ENCODE measurements around the gene SYNGR3.
"Not testable (repeated sequence)": the region's sequence is repeated elsewhere in the genome, so short reads cannot be mapped to it uniquely, and the experiment has no call there.

The SYNGR3 gene

GRCh38 chr16:2008631-2009163 is 18.9 kb downstream of the SYNGR3 start:
- Histone ChIP-seq H3K9me3 (ENCODE audit: control insufficient read depth in 1 of 2, low read length in 2 of 2) (no peaks in the 10 kb centered on the region), H3K4me3 (ENCODE audit: low read depth in 1 of 2, low read length in 2 of 2) (peak overlapping the region; percentile 80 to 87), H3K4me1 (ENCODE audit: control insufficient read depth in 1 of 2, insufficient read depth in 2 of 2, low read length in 2 of 2) (peaks cover 26 to 62% of the 10 kb centered on the region in 2 donors), H3K27ac (ENCODE audit: low read length) (peak overlapping the region; percentile 81), H3K27me3 (ENCODE audit: low read depth, low read length) (no peaks in the 10 kb centered on the region), H3K36me3 (ENCODE audit: control insufficient read depth in 1 of 2, insufficient read depth in 2 of 2, low read length in 2 of 2) (no peaks in the 10 kb centered on the region)

- peaks cover 24 to 57% of the 10 kb centered on the region in 2 donors for H3K4me1 ChIP-seq (ENCODE audit: control insufficient read depth in 1 of 2, insufficient read depth in 2 of 2, low read length in 2 of 2)
- no peaks in the 10 kb centered on the region for H3K27me3 ChIP-seq (ENCODE audit: low read depth, low read length)
- peak overlapping the region; percentile 80 to 87 for H3K4me3 ChIP-seq (ENCODE audit: low read depth in 1 of 2, low read length in 2 of 2)
These were observed 19.5 kb downstream of the SYNGR3 start for GRCh38 chr16:2009164-2009711.

GRCh38 chr16:2009791-2010510 is 20.2 kb downstream of the SYNGR3 start, which contains the start of gene ZNF598:
Gene ZNF598, minus strand, starts transcription at chr16:2009821.
- H3K4me1 ChIP-seq (ENCODE audit: control insufficient read depth in 1 of 2, insufficient read depth in 2 of 2, low read length in 2 of 2), result peaks cover 21 to 49% of the 10 kb centered on the region in 2 donors
- H3K27ac ChIP-seq (ENCODE audit: low read length), result peak within 1 kb of the TSS; percentile 85
- H3K36me3 ChIP-seq (ENCODE audit: control insufficient read depth in 1 of 2, insufficient read depth in 2 of 2, low read length in 2 of 2), result no peaks in the 10 kb centered on the region
- peak within 1 kb of the TSS; percentile 80 to 87 for H3K4me3 ChIP-seq (ENCODE audit: low read depth in 1 of 2, low read length in 2 of 2)
- H3K9me3 ChIP-seq (ENCODE audit: control insufficient read depth in 1 of 2, low read length in 2 of 2), result no peaks in the 10 kb centered on the region
- H3K27me3 ChIP-seq (ENCODE audit: low read depth, low read length), result no peaks in the 10 kb centered on the region

More at GRCh38 chr16:2009164-2009711, 19.5 kb downstream of the SYNGR3 start:
- Histone ChIP-seq H3K9me3 (ENCODE audit: control insufficient read depth in 1 of 2, low read length in 2 of 2) (no peaks in the 10 kb centered on the region), H3K36me3 (ENCODE audit: control insufficient read depth in 1 of 2, insufficient read depth in 2 of 2, low read length in 2 of 2) (no peaks in the 10 kb centered on the region), H3K27ac (ENCODE audit: low read length) (peak overlapping the region; percentile 81)

GRCh38 chr16:2011726-2012125 is 22.0 kb downstream of the SYNGR3 start:
- not testable (repeated sequence) for H3K9me3 ChIP-seq (ENCODE audit: control insufficient read depth in 1 of 2, low read length in 2 of 2); H3K4me3 ChIP-seq (ENCODE audit: low read depth in 1 of 2, low read length in 2 of 2); H3K27me3 ChIP-seq (ENCODE audit: low read depth, low read length); H3K36me3 ChIP-seq (ENCODE audit: control insufficient read depth in 1 of 2, insufficient read depth in 2 of 2, low read length in 2 of 2); H3K27ac ChIP-seq (ENCODE audit: low read length)
- H3K4me1 ChIP-seq (ENCODE audit: control insufficient read depth in 1 of 2, insufficient read depth in 2 of 2, low read length in 2 of 2), result peaks cover 21 to 32% of the 10 kb centered on the region in 2 donors

GRCh38 chr16:2013527-2013926 is 23.8 kb downstream of the SYNGR3 start:
- H3K9me3 ChIP-seq (ENCODE audit: control insufficient read depth in 1 of 2, low read length in 2 of 2), result no peaks in the 10 kb centered on the region
- H3K27me3 ChIP-seq (ENCODE audit: low read depth, low read length), result no peaks in the 10 kb centered on the region
- no peak overlapping the region for H3K4me3 ChIP-seq (ENCODE audit: low read depth in 1 of 2, low read length in 2 of 2)
- no peak overlapping the region for H3K27ac ChIP-seq (ENCODE audit: low read length)
- H3K4me1 ChIP-seq (ENCODE audit: control insufficient read depth in 1 of 2, insufficient read depth in 2 of 2, low read length in 2 of 2), result peaks cover 8 to 14% of the 10 kb centered on the region in 2 donors
- H3K36me3 ChIP-seq (ENCODE audit: control insufficient read depth in 1 of 2, insufficient read depth in 2 of 2, low read length in 2 of 2), result no peaks in the 10 kb centered on the region

GRCh38 chr16:2015117-2015946 is 25.6 kb downstream of the SYNGR3 start:
- no peaks in the 10 kb centered on the region for H3K36me3 ChIP-seq (ENCODE audit: control insufficient read depth in 1 of 2, insufficient read depth in 2 of 2, low read length in 2 of 2)
- H3K9me3 ChIP-seq (ENCODE audit: control insufficient read depth in 1 of 2, low read length in 2 of 2), result no peaks in the 10 kb centered on the region
- H3K27me3 ChIP-seq (ENCODE audit: low read depth, low read length), result peaks cover 5% of the 10 kb centered on the region
- H3K4me1 ChIP-seq (ENCODE audit: control insufficient read depth in 1 of 2, insufficient read depth in 2 of 2, low read length in 2 of 2), result peaks cover 3 to 13% of the 10 kb centered on the region in 2 donors
- H3K27ac ChIP-seq (ENCODE audit: low read length), result no peak overlapping the region
- H3K4me3 ChIP-seq (ENCODE audit: low read depth in 1 of 2, low read length in 2 of 2), result no peak overlapping the region

- Histone ChIP-seq H3K9me3 (ENCODE audit: control insufficient read depth in 1 of 2, low read length in 2 of 2) (no peaks in the 10 kb centered on the region), H3K27me3 (ENCODE audit: low read depth, low read length) (peaks cover 5% of the 10 kb centered on the region), H3K27ac (ENCODE audit: low read length) (no peak overlapping the region), H3K4me3 (ENCODE audit: low read depth in 1 of 2, low read length in 2 of 2) (no peak overlapping the region), H3K4me1 (ENCODE audit: control insufficient read depth in 1 of 2, insufficient read depth in 2 of 2, low read length in 2 of 2) (peaks cover 0 to 15% of the 10 kb centered on the region in 2 donors), H3K36me3 (ENCODE audit: control insufficient read depth in 1 of 2, insufficient read depth in 2 of 2, low read length in 2 of 2) (no peaks in the 10 kb centered on the region)
These were observed 26.1 kb downstream of the SYNGR3 start for GRCh38 chr16:2015947-2016208.

GRCh38 chr16:2016407-2016922 is 26.7 kb downstream of the SYNGR3 start:
- peaks cover 0 to 16% of the 10 kb centered on the region in 2 donors for H3K4me1 ChIP-seq (ENCODE audit: control insufficient read depth in 1 of 2, insufficient read depth in 2 of 2, low read length in 2 of 2)
- no peaks in the 10 kb centered on the region for H3K9me3 ChIP-seq (ENCODE audit: control insufficient read depth in 1 of 2, low read length in 2 of 2)
- H3K27ac ChIP-seq (ENCODE audit: low read length), result no peak overlapping the region
- no peak overlapping the region for H3K4me3 ChIP-seq (ENCODE audit: low read depth in 1 of 2, low read length in 2 of 2)
- no peaks in the 10 kb centered on the region for H3K36me3 ChIP-seq (ENCODE audit: control insufficient read depth in 1 of 2, insufficient read depth in 2 of 2, low read length in 2 of 2)
- peaks cover 5% of the 10 kb centered on the region for H3K27me3 ChIP-seq (ENCODE audit: low read depth, low read length)

GRCh38 chr16:2019518-2019920 is 29.7 kb downstream of the SYNGR3 start, which contains the start of gene NPW:
Gene NPW, plus strand, starts transcription at chr16:2019785.
- Histone ChIP-seq H3K36me3 (ENCODE audit: control insufficient read depth in 1 of 2, insufficient read depth in 2 of 2, low read length in 2 of 2) (no peaks in the 10 kb centered on the region), H3K4me3 (ENCODE audit: low read depth in 1 of 2, low read length in 2 of 2) (no peak within 1 kb of the TSS), H3K27ac (ENCODE audit: low read length) (no peak within 1 kb of the TSS), H3K9me3 (ENCODE audit: control insufficient read depth in 1 of 2, low read length in 2 of 2) (no peaks in the 10 kb centered on the region), H3K4me1 (ENCODE audit: control insufficient read depth in 1 of 2, insufficient read depth in 2 of 2, low read length in 2 of 2) (peaks cover 0 to 34% of the 10 kb centered on the region in 2 donors), H3K27me3 (ENCODE audit: low read depth, low read length) (peaks cover 5% of the 10 kb centered on the region)

- H3K27me3 ChIP-seq (ENCODE audit: low read depth, low read length), result peaks cover 5% of the 10 kb centered on the region
- no peak overlapping the region for H3K27ac ChIP-seq (ENCODE audit: low read length)
- H3K4me1 ChIP-seq (ENCODE audit: control insufficient read depth in 1 of 2, insufficient read depth in 2 of 2, low read length in 2 of 2), result peaks cover 0 to 34% of the 10 kb centered on the region in 2 donors
- H3K36me3 ChIP-seq (ENCODE audit: control insufficient read depth in 1 of 2, insufficient read depth in 2 of 2, low read length in 2 of 2), result no peaks in the 10 kb centered on the region
- no peak overlapping the region for H3K4me3 ChIP-seq (ENCODE audit: low read depth in 1 of 2, low read length in 2 of 2)
- no peaks in the 10 kb centered on the region for H3K9me3 ChIP-seq (ENCODE audit: control insufficient read depth in 1 of 2, low read length in 2 of 2)
These were observed 30.4 kb downstream of the SYNGR3 start for GRCh38 chr16:2019921-2020831.
